MM.1S (cell line): ENCODE measurements around the gene PPP1R3G.

Experiments
- DNase-seq: peaks from one replicate; pipeline ENCODE4 v3.0.0-alpha.2; 2015
- H2AFZ ChIP-seq: fragments of 300-600 bp; sonication (generic); 2 replicates; pipeline ENCODE4 v1.6.0; 2016; ENCODE audit warnings: antibody characterized with exemption, low read length
- H3F3A ChIP-seq: fragments of 300-600 bp; sonication (generic); 2 replicates; pipeline ENCODE4 v1.6.1; 2016; ENCODE audit warnings: mild to moderate bottlenecking, antibody characterized with exemption, low read length, moderate library complexity, mixed read lengths; ENCODE audit not compliant: insufficient read depth
- H3K27ac ChIP-seq: fragments of 300-600 bp; sonication (generic); 2 replicates; pipeline ENCODE4 v1.5.1; 2016; ENCODE audit warnings: mild to moderate bottlenecking, low read length
- H3K27me3 ChIP-seq: fragments of 300-600 bp; sonication (generic); replicated peaks from 2 replicates; pipeline ENCODE4 v1.6.0; 2016; ENCODE audit warnings: low read length; ENCODE audit not compliant: insufficient read depth
- H3K36me3 ChIP-seq: fragments of 300-600 bp; sonication (generic); replicated peaks from 2 replicates; pipeline ENCODE4 v1.6.1; 2016; ENCODE audit warnings: mild to moderate bottlenecking, low read length, mixed read lengths; ENCODE audit not compliant: insufficient read depth
- H3K4me1 ChIP-seq: fragments of 300-600 bp; sonication (generic); 2 replicates; pipeline ENCODE4 v1.6.1; 2016; ENCODE audit warnings: low read length, mixed read lengths
- H3K4me2 ChIP-seq: fragments of 300-600 bp; sonication (generic); 2 replicates; pipeline ENCODE4 v1.6.0; 2016; ENCODE audit warnings: low read depth, low read length
- H3K4me3 ChIP-seq: fragments of 300-600 bp; sonication (generic); 2 replicates; pipeline ENCODE4 v1.5.1; 2016; ENCODE audit warnings: low read length, mixed read lengths
- H3K79me2 ChIP-seq: fragments of 300-600 bp; sonication (generic); 2 replicates; pipeline ENCODE4 v1.6.1; 2016; ENCODE audit warnings: mixed run types, low read length, mixed read lengths
- H3K9ac ChIP-seq: fragments of 300-600 bp; sonication (generic); 2 replicates; pipeline ENCODE4 v1.6.1; 2016; ENCODE audit warnings: low read length, mixed read lengths
- H3K9me2 ChIP-seq: fragments of 300-600 bp; sonication (generic); replicated peaks from 2 replicates; pipeline ENCODE4 v1.6.1; 2016; ENCODE audit warnings: mild to moderate bottlenecking, low read length, mixed read lengths; ENCODE audit not compliant: insufficient read depth
- H3K9me3 ChIP-seq: fragments of 300-600 bp; sonication (generic); replicated peaks from 2 replicates; pipeline ENCODE4 v1.6.1; 2016; ENCODE audit warnings: mild to moderate bottlenecking, low read length, mixed read lengths; ENCODE audit not compliant: insufficient read depth
- H4K20me1 ChIP-seq: fragments of 300-600 bp; sonication (generic); 2 replicates; pipeline ENCODE4 v1.6.1; 2016; ENCODE audit warnings: mild to moderate bottlenecking, low read length, moderate library complexity, mixed read lengths; ENCODE audit not compliant: insufficient read depth
- EZH2 ChIP-seq: fragments of 300-600 bp; sonication (generic); optimal IDR thresholded peaks from 2 replicates; pipeline ENCODE3; 2017; ENCODE audit warnings: low read depth, mild to moderate bottlenecking, antibody characterized with exemption, low read length, mixed read lengths
- EZH2phosphoT487 ChIP-seq: fragments of 300-600 bp; sonication (generic); IDR thresholded peaks from 2 replicates; pipeline ENCODE4 v1.6.1; 2018; ENCODE audit warnings: antibody characterized with exemption, low read length
- TF ChIP-seq, protein P1 (sequence below): fragments of 300-600 bp; sonication (generic); IDR thresholded peaks from 2 replicates; pipeline ENCODE4 v1.5.1; 2016; ENCODE audit warnings: antibody characterized with exemption, low read length, mixed read lengths

The PPP1R3G gene

DNA sequence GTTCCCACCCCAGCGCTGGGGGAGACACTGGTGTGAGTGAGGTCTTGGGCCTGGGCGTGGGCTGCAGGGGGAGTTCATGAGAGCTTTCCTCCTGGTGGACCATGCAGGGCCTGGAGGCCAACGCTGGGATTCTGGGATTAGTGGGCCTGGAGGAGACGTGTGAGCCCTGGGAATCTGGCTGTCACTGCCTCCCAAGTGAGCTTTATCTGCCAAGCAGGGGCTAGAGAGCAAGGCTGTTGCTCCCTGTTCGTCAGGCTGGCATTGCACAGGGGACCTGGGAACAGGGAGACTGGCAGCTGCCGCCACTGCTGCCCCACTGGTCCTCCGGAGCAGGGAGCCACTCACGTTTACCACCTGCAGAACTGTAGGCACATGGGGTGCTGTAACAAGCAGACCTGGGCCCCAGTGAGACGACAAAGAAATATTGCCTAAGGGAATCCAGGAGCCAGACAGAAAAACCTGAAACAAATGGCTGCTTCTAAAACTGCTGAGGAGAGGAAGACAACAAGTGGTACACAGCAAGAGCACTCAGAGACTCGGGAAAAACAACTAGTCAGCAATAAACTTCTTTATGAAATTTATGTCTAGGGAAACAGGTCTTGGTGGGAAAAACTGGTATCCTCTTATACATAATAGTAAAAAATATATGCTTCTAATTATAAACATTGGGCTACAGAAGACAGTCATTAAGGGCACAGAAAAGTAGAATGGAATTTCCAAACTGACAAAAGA, 45.2 kb downstream of the PPP1R3G start:
- no peaks in the 10 kb centered on the region for H3K9me3 ChIP-seq
- H3K9ac ChIP-seq = no peak overlapping the region
- no peaks in the 10 kb centered on the region for H3K36me3 ChIP-seq
- H3K4me3 ChIP-seq = no peak overlapping the region
- TF ChIP-seq, protein P1, sequence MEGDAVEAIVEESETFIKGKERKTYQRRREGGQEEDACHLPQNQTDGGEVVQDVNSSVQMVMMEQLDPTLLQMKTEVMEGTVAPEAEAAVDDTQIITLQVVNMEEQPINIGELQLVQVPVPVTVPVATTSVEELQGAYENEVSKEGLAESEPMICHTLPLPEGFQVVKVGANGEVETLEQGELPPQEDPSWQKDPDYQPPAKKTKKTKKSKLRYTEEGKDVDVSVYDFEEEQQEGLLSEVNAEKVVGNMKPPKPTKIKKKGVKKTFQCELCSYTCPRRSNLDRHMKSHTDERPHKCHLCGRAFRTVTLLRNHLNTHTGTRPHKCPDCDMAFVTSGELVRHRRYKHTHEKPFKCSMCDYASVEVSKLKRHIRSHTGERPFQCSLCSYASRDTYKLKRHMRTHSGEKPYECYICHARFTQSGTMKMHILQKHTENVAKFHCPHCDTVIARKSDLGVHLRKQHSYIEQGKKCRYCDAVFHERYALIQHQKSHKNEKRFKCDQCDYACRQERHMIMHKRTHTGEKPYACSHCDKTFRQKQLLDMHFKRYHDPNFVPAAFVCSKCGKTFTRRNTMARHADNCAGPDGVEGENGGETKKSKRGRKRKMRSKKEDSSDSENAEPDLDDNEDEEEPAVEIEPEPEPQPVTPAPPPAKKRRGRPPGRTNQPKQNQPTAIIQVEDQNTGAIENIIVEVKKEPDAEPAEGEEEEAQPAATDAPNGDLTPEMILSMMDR = no peak
- TF ChIP-seq EZH2phosphoT487 = no peak
- TF ChIP-seq EZH2 = no peak
- H3K9me2 ChIP-seq = no peaks in the 10 kb centered on the region
- no peaks in the 10 kb centered on the region for H3F3A ChIP-seq
- H3K4me1 ChIP-seq = no peaks in the 10 kb centered on the region
- H2AFZ ChIP-seq = no peak overlapping the region
- no peak overlapping the region for H3K4me2 ChIP-seq
- no peaks in the 10 kb centered on the region for H3K27me3 ChIP-seq
- H3K79me2 ChIP-seq = no peaks in the 10 kb centered on the region
- H4K20me1 ChIP-seq = no peaks in the 10 kb centered on the region
- DNase-seq = no peak
- H3K27ac ChIP-seq = no peak overlapping the region

DNA sequence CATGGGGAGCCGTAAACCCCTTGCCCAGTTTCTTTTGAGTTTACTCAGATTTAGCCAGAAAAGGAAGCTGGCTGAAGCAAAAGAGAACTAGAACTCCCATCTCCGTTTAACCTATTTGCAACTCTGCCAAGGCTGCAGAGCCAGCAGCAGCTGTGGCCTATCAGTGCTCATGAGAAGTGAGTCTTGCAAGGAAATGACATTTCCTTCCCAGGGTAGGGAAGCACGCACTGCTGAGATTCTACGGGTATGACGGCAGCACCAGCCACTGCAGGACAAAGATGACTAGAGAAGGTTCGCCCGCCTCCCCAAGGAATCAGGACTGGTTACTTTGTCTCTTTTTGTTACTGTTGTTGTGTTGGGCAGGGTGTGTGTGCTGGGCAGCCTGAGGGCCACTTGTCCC, 47.6 kb downstream of the PPP1R3G start:
- H3K4me3 ChIP-seq = no peak overlapping the region
- no peaks in the 10 kb centered on the region for H3K9me3 ChIP-seq
- DNase-seq = no peak

DNA sequence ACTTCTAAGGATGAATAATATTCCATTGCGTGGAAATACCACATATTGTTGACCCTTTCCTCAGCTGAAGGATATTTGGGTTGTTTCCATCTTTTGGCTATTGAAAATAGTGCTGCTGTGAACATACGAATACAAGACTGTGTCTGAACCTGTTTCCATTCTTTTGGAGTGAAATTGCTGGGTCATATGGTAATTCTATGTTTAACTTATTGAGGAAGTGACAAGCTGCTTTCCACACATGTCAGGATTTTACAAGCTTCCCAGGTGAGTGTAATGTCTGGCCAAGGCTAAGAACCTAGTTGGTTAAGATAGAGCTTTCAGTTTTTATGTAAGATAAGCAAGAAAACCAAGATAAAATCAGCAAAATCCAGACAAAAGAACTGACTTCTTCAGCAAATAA, 48.8 kb downstream of the PPP1R3G start:
- H3K9me3 ChIP-seq = no peaks in the 10 kb centered on the region
- H2AFZ ChIP-seq = no peak overlapping the region
- H3K27me3 ChIP-seq = no peaks in the 10 kb centered on the region
- H3K27ac ChIP-seq = no peak overlapping the region
- no peaks in the 10 kb centered on the region for H3F3A ChIP-seq
- no peak overlapping the region for H3K9ac ChIP-seq
- H3K4me1 ChIP-seq = no peaks in the 10 kb centered on the region
- H4K20me1 ChIP-seq = no peaks in the 10 kb centered on the region
- no peak overlapping the region for H3K4me3 ChIP-seq
- DNase-seq = no peak
- H3K9me2 ChIP-seq = no peaks in the 10 kb centered on the region
- no peak overlapping the region for H3K4me2 ChIP-seq
- no peak for TF ChIP-seq EZH2
- TF ChIP-seq, protein P1 = no peak
- no peak for TF ChIP-seq EZH2phosphoT487
- H3K36me3 ChIP-seq = no peaks in the 10 kb centered on the region
- H3K79me2 ChIP-seq = no peaks in the 10 kb centered on the region

More for the DNA sequence above, 47.6 kb downstream of the PPP1R3G start:
- no peaks in the 10 kb centered on the region for H3K79me2 ChIP-seq
- TF ChIP-seq, protein P1 = no peak
- TF ChIP-seq EZH2 (no peak), EZH2phosphoT487 (no peak)
- H3F3A ChIP-seq = no peaks in the 10 kb centered on the region
- no peaks in the 10 kb centered on the region for H4K20me1 ChIP-seq
- H2AFZ ChIP-seq = no peak overlapping the region
- H3K27me3 ChIP-seq = no peaks in the 10 kb centered on the region
- no peaks in the 10 kb centered on the region for H3K9me2 ChIP-seq
- no peak overlapping the region for H3K9ac ChIP-seq
- H3K4me1 ChIP-seq = no peaks in the 10 kb centered on the region
- H3K27ac ChIP-seq = no peak overlapping the region
- H3K36me3 ChIP-seq = no peaks in the 10 kb centered on the region
- no peak overlapping the region for H3K4me2 ChIP-seq
